Glutamatergic neuron (in vitro differentiated cells): ENCODE results near the gene RNU5B-1. TPM values are rescaled to one million over a fixed set of nuclear protein-coding genes. Genes with fewer than 3 reads are reported as not detected.

Source experiments
- DNase-seq: peaks from one replicate; pipeline ENCODE4 v3.0.0; 2022
- H3K27ac Mint-ChIP-seq: one replicate; pipeline ENCODE4 v1.8.0; 2020; ENCODE audit warnings: mild to moderate bottlenecking, mixed read lengths, inconsistent platforms; ENCODE audit not compliant: unreplicated experiment
- H3K27me3 Mint-ChIP-seq: one replicate; pipeline ENCODE4 v1.8.0; 2020; ENCODE audit warnings: mild to moderate bottlenecking, moderate library complexity, mixed read lengths, inconsistent platforms; ENCODE audit not compliant: unreplicated experiment
- H3K36me3 Mint-ChIP-seq: one replicate; pipeline ENCODE4 v1.8.0; 2020; ENCODE audit warnings: mild to moderate bottlenecking, mixed read lengths, inconsistent platforms; ENCODE audit not compliant: unreplicated experiment
- H3K4me1 Mint-ChIP-seq: one replicate; pipeline ENCODE4 v1.8.0; 2020; ENCODE audit warnings: mild to moderate bottlenecking, low read depth, mixed read lengths, inconsistent platforms; ENCODE audit not compliant: unreplicated experiment
- H3K4me3 Mint-ChIP-seq: one replicate; pipeline ENCODE4 v1.8.0; 2020; ENCODE audit warnings: mild to moderate bottlenecking, mixed read lengths, inconsistent platforms; ENCODE audit not compliant: unreplicated experiment
- H3K9me3 Mint-ChIP-seq: one replicate; pipeline ENCODE4 v1.8.0; 2020; ENCODE audit warnings: mild to moderate bottlenecking, moderate library complexity, mixed read lengths, inconsistent platforms; ENCODE audit not compliant: unreplicated experiment
- CTCF ChIP-seq: fragments of 200-600 bp; sonication (generic); IDR thresholded peaks from one replicate; pipeline ENCODE4 v1.5.0; 2021; ENCODE audit not compliant: partially characterized antibody, unreplicated experiment
- total RNA-seq: library from RNA; stranded (reverse); fragmentation: NEBNext Ultra II Directional; extraction: Animal tissue kit (Norgen Biotek cat#: 25700); gene quantifications from one replicate; pipeline ENCODE4 v1.2.1, GENCODE V29; 2021; ENCODE audit not compliant: unreplicated experiment

Gene RNU5B-1
- total RNA-seq, 1 donor from 2014 or later, result not detected

DNA sequence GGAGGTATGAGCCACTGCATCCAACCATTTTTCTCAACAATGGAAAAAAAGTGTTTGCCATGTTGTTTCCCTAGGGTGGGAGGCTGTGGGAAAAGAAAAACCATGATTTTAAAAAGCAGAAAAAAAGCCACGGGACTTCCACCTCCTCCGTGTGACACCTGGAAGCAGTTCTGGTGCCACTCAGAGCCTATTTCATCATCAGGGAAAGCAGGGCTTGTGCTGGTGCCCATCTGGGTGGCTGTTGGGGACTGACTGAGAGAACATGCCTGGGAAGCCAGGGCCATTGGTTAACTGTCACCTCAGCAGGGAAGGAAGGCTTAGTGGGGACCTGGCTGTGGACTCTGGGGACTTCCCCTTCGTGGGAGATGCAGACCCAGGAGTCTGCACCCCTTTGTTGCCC is 7.3 kb downstream of the RNU5B-1 start:
- H3K27ac Mint-ChIP-seq, result no peak overlapping the region
- peaks cover 2% of the 10 kb centered on the region for H3K9me3 Mint-ChIP-seq
- peaks cover 11% of the 10 kb centered on the region for H3K4me1 Mint-ChIP-seq
- H3K36me3 Mint-ChIP-seq, result no peaks in the 10 kb centered on the region
- no peaks in the 10 kb centered on the region for H3K27me3 Mint-ChIP-seq
- TF ChIP-seq CTCF, result no peak
- DNase-seq, result no peak
- H3K4me3 Mint-ChIP-seq, result no peak overlapping the region

DNA sequence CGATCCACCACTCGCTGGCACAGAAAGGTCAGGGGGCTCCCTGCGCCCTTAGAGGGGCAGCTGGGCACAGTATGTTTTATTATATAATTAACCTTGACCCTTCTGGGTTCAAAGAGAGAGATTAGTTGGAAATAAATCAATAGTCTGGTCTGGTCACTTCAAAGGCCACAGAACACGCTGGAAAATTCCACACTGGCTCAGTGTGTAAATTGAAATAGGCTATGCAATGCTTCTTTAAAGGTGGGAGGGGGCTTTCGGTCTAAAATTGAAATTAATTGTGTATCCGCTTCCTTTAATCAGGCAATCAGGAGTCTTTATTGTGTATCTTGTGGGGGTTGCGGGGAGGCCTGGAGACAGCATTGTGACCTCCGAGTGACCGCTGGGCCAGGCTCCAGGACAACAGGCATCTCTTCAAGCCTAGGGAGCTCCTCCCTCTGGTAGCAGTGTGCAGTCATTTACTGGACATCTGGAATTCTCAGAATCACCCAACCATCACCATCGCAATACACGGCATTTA is 8.0 kb downstream of the RNU5B-1 start:
- Mint-ChIP-seq H3K9me3 (peaks cover 2% of the 10 kb centered on the region), H3K4me1 (peaks cover 10% of the 10 kb centered on the region), H3K4me3 (peak overlapping the region; percentile 14), H3K27ac (no peak overlapping the region), H3K27me3 (no peaks in the 10 kb centered on the region), H3K36me3 (no peaks in the 10 kb centered on the region)
- no peak for DNase-seq
- TF ChIP-seq CTCF, result no peak

DNA sequence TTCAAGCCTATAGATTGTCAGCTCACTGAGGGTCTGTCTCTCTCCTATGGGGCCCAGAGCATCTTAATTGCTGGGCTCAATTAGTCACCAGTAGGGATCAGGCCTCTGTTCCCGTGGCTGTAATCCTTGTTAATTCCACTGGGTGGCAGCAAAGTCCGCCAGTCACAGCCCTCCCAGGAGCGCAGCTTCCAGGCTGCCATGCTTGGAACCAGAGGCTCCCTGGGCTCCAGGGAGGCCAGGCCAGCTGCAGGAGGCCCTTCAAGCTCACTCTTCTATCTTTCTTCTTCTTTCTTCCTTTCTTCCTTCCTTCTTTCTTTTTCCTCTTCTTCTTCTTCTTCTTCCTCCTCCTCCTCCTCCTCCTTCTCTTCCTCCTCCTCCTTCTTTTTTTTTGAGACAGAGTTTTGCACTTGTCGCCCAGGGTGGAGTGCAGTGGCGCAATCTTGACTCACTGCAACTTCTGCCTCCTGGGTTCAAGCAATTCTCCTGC is 14.4 kb downstream of the RNU5B-1 start:
- peak overlapping the region; percentile 54 for H3K27ac Mint-ChIP-seq
- no peak overlapping the region for H3K4me3 Mint-ChIP-seq
- H3K27me3 Mint-ChIP-seq, result peaks cover 11% of the 10 kb centered on the region

GRCh38 chr15:65323071-65323511 is 18.6 kb downstream of the RNU5B-1 start:
- peaks cover 22% of the 10 kb centered on the region for H3K27me3 Mint-ChIP-seq
- DNase-seq, result peak; percentile 70
- H3K4me1 Mint-ChIP-seq, result peaks cover 32% of the 10 kb centered on the region
- H3K27ac Mint-ChIP-seq, result peak overlapping the region; percentile 84
- no peaks in the 10 kb centered on the region for H3K36me3 Mint-ChIP-seq
- H3K4me3 Mint-ChIP-seq, result peak overlapping the region; percentile 38
- no peak for TF ChIP-seq CTCF
- H3K9me3 Mint-ChIP-seq, result peaks cover 29% of the 10 kb centered on the region

More for the DNA sequence above, 14.4 kb downstream of the RNU5B-1 start:
- TF ChIP-seq CTCF, result peak; percentile 93
- peaks cover 16% of the 10 kb centered on the region for H3K9me3 Mint-ChIP-seq
- peaks cover 21% of the 10 kb centered on the region for H3K4me1 Mint-ChIP-seq
- DNase-seq, result peak; percentile 88
- no peaks in the 10 kb centered on the region for H3K36me3 Mint-ChIP-seq

DNA sequence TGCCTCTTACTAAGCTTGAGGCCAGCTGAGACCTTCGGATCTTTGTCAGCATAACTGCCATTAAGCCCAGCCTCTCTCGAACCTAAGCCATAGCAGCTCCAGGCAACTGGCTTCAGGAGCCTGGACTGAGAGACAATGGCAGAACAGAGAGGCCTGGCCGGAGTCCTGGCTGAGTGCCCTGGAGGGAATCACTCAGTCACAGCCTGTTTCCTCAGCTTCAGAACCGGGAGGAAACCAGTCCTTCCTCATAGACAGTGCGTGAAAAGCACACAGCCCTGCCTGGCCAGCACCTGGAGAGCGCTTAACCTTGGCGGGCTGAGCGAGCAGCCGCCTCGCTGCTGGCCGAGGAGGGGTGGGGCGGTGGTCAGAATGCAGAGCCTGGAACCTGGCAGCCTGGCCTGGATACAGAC is 21.6 kb downstream of the RNU5B-1 start:
- H3K36me3 Mint-ChIP-seq, result no peaks in the 10 kb centered on the region
- H3K27ac Mint-ChIP-seq, result peak overlapping the region; percentile 73
- H3K9me3 Mint-ChIP-seq, result peaks cover 41% of the 10 kb centered on the region
- H3K27me3 Mint-ChIP-seq, result peaks cover 28% of the 10 kb centered on the region
- DNase-seq, result no peak
- H3K4me1 Mint-ChIP-seq, result peaks cover 26% of the 10 kb centered on the region
- H3K4me3 Mint-ChIP-seq, result no peak overlapping the region
- TF ChIP-seq CTCF, result no peak
